NCI-H82 (cell line): ENCODE results near the gene MZT2A.
"Not testable (repeated sequence)": the region's sequence is repeated elsewhere in the genome, so short reads cannot be mapped to it uniquely, and the experiment has no call there.

Experiments
- DNase-seq: peaks from one replicate; lab custom pipeline; 2025; lab: John Stamatoyannopoulos, UW

MZT2A gene

GRCh38 chr2:131520526-131520925, 28.3 kb upstream of the MZT2A start:
- DNase-seq: no peak

DNA sequence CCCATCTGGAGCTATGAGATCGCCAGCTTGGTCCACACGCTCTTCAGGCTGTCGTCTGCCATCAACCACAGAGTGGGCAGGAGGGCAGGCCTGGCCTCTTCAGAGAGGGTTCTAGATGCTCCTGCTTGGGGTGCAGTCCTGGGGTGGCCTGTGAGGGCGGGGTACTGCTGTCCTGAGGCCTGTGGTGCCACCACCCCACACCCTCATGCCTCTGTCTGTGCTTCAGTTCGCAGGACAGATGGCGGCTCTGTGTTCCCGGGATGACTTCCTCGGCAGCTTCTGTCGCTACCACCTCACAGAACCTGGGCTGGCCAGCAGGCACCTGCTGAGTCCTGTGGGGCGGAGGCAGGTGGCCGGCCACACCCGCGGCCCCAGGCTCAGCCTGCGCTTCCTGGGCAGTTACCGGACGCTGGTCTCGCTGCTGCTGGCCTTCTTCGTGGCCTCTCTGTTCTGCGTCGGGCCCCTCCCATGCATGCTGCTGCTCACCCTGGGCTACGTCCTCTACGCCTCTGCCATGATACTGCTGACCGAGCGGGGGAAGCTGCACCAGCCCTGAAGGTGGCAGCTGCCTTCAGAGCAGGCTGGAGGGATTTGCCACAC, 27.8 kb upstream of the MZT2A start:
- DNase-seq: not testable (repeated sequence)

GRCh38 chr2:131519466-131519865, 27.3 kb upstream of the MZT2A start:
- DNase-seq: no peak

GRCh38 chr2:131518531-131518930, 26.3 kb upstream of the MZT2A start:
- not testable (repeated sequence) for DNase-seq

- not testable (repeated sequence) for DNase-seq
Measured at GRCh38 chr2:131517856-131518255, 25.7 kb upstream of the MZT2A start.

- no peak for DNase-seq
Measured at GRCh38 chr2:131517106-131517831, 25.1 kb upstream of the MZT2A start.

DNA sequence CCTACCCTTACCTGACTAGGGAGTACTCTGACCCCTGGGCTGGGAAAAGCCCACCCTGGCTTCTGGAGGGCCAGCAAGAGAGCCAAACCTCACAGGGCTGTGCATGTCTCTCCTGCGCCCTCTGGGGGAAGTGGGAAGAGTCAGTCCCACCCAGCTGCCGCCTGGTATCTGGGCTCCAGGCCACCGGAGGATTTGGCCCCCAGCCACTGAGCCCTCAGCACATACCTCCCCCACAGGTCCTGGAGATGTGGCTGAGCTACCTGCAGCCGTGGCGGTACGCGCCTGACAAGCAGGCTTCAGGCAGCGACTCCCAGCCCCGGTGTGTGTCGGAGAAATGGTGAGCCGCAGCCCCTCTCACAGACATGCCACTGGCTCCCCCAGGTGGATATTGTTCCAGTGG, 24.4 kb upstream of the MZT2A start:
- DNase-seq: peak; percentile 49

DNA sequence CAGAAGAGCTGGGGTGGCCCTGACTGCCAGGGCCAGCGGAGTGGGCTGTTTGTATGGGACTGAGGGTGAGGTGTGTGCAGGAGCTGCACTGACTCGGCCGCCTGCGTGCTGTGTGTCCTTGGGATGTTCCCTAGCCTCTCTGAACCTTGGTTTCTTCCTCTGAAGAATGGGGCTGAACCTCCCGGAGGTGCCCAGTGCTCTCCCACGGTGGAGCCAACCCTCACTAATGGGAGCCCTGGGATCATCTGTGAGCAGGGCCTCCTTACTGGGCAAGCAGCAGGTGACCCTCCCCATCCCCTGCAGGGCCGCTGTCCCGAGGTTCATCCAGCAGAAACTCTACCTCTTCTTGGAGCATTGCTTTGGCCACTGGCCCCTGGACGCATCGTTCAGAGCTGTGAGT, 23.8 kb upstream of the MZT2A start:
- DNase-seq: no peak

- DNase-seq: not testable (repeated sequence)
Measured at GRCh38 chr2:131515235-131515634, 23.0 kb upstream of the MZT2A start.

DNA sequence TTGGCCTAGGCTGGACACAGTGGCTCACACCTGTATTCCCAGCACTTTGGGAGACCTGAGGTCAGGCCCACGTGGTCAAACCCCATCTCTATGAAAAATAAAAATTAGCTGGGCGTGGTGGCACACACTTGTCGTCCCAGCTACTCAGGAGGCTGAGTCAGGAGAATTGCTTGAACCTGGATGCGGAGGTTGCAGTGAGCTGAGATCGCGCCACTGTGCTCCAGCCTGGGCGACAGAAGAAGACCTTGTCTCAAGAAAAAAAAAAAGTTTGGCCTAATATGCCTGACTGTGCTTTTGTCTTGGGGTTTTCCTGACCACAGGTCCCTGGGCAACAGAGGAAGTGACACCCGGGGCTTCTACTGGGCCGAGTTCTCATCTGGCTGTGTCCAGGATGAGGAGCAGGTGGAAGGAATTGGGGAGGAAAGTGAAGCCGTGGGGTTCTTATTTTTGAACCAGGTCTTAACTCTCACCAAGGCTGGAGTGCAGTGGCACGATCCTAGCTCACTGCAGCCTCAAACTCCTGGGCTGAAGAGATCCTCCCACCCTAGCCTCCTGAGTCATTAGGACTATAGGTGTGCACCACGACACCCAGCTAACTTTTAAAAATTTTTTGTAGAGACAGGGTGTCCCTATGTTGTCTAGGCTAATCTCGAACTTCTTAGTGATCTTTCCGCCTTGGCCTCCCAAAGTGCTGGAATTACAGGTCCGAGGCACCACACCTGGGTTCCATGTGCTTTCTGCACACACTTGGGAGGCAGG, 22.4 kb upstream of the MZT2A start:
- DNase-seq: not testable (repeated sequence)

- not testable (repeated sequence) for DNase-seq
Measured at GRCh38 chr2:131511969-131512870, 20.0 kb upstream of the MZT2A start.

DNA sequence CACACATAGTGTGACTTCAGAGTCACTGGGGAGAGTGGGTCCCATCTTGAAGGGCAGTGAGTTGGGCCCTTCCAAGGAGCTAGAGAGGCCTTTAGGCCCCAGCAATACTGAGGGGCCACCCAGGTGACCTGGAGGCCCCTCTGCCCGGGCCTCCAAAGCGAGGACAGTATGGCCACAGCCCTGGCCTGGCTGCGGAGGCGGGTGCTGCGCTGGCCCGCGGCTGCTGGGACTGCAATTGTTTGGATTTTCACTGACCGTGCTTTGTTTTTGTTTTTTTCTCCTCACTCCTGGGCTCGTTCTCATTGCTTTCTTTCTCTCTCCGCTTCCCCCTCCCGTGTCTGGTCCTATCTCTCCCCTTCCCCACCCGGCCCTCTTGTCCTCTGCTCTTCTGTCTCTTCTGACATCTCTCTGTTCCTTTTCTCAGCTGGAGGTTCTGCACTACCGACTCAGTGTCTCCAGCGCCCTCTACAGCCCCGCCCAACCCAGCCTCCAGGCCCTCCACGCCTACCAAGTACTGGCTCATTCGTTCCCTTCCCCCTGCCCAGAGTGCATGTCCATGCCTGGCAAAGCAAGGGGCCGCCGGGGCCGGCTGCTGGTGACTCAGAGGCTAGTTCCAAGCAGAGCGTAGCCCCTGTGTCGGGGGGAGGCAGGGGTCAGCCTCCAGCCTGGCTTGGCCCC, 19.2 kb upstream of the MZT2A start:
- not testable (repeated sequence) for DNase-seq

GRCh38 chr2:131509615-131510014, 17.4 kb upstream of the MZT2A start:
- no peak for DNase-seq

- not testable (repeated sequence) for DNase-seq
Measured at GRCh38 chr2:131504082-131504750, 12.0 kb upstream of the MZT2A start.

DNA sequence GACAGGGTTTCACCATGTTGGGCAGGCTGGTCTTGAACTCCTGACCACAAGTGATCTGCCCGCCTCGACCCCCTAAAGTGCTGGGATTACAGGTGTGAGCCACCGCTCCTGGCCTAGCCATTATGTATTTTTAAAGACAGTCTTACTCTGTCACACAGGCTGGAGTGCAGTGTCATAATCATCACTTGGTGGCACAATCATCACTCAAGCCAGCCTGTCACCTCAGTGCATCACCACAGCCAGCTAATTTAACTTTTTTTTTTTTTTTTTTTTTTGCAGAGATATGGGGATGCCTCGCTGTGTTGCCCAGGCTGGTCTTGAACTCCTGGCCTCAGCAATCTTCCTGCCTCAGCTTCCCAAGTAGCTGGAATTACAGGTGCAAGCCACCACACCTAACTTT, 11.4 kb upstream of the MZT2A start:
- not testable (repeated sequence) for DNase-seq

- DNase-seq: not testable (repeated sequence)
Measured at GRCh38 chr2:131498321-131498973, 6.2 kb upstream of the MZT2A start.

GRCh38 chr2:131495506-131495905, 3.3 kb upstream of the MZT2A start:
- DNase-seq: not testable (repeated sequence)

- DNase-seq: peak; percentile 39
Measured at GRCh38 chr2:131493199-131493968, 1.2 kb upstream of the MZT2A start.

- peak; percentile 98 for DNase-seq
Measured at GRCh38 chr2:131492418-131493198, 411 bp upstream of the MZT2A start.
